CD4-positive, alpha-beta T cell (primary cell): ENCODE data around the gene CACNG6. TPM values are rescaled to one million over a fixed set of nuclear protein-coding genes. Genes with fewer than 3 reads are reported as not detected.
"Not testable (repeated sequence)": the region's sequence is repeated elsewhere in the genome, so short reads cannot be mapped to it uniquely, and the experiment has no call there.

ENCODE experiments used
- ATAC-seq: fragments of 200-7000 bp; cut with Tn5 transposase; one replicate; pipeline ENCODE4 v1.10.0; 2022; ENCODE audit warnings: mild to moderate bottlenecking; ENCODE audit not compliant: poor library complexity
- CTCF ChIA-PET: fragments of 350-600 bp; sonication (Branson Sonifier 250); formaldehyde crosslinking; loops from one replicate; lab custom pipeline; 2021; ENCODE audit warnings: antibody characterized with exemption, inconsistent platforms; lab: Charles Lee
- POLR2A ChIA-PET: fragments of 350-600 bp; sonication (Branson Sonifier 250); formaldehyde crosslinking; loops from one replicate; lab custom pipeline; 2021; ENCODE audit warnings: antibody characterized with exemption, inconsistent platforms; lab: Charles Lee
- DNase-seq, 14 experiments: peaks; one replicate each; pipeline ENCODE4 v3.0.0-alpha.2; 2013 to 2020; ENCODE audit warnings: mixed read lengths in 2 of 14
- H3K27ac ChIP-seq, 2 donors: one replicate each; pipeline versions ENCODE4 v1.5.1 to v1.7.0; 2013; ENCODE audit warnings: low read length in 2 of 2, low read depth in 1 of 2, mild to moderate bottlenecking in 1 of 2
- H3K27me3 ChIP-seq, 2 experiments: 1 replicate in 1 of 2; 2 replicates in 1 of 2; pipeline versions ENCODE4 v1.6.1 to v1.7.0; 2013; ENCODE audit warnings: low read length in 2 of 2, control low read depth in 1 of 2, mild to moderate bottlenecking in 1 of 2, moderate library complexity in 1 of 2; ENCODE audit not compliant: insufficient read depth in 2 of 2, control insufficient read depth in 1 of 2
- H3K36me3 ChIP-seq: one replicate; pipeline ENCODE4 v1.6.1; 2013; ENCODE audit warnings: low read length, control low read depth; ENCODE audit not compliant: insufficient read depth
- H3K4me1 ChIP-seq: one replicate; pipeline ENCODE4 v1.6.1; 2013; ENCODE audit warnings: low read length, control low read depth; ENCODE audit not compliant: insufficient read depth
- H3K4me3 ChIP-seq: one replicate; pipeline ENCODE4 v1.5.1; 2013; ENCODE audit warnings: mild to moderate bottlenecking, low read length, moderate library complexity
- H3K9me3 ChIP-seq, 2 experiments: 1 replicate in 1 of 2; 2 replicates in 1 of 2; pipeline versions ENCODE4 v1.6.1 to v1.7.0; 2013; ENCODE audit warnings: low read length in 2 of 2, mild to moderate bottlenecking in 2 of 2, control low read depth in 1 of 2, moderate library complexity in 1 of 2; ENCODE audit not compliant: control insufficient read depth in 1 of 2, insufficient read depth in 1 of 2
- H3K27ac Mint-ChIP-seq: one replicate; pipeline ENCODE4 v1.8.0; 2020; ENCODE audit warnings: mixed read lengths
- H3K27me3 Mint-ChIP-seq: one replicate; pipeline ENCODE4 v1.8.0; 2021; ENCODE audit warnings: mixed read lengths
- H3K36me3 Mint-ChIP-seq: one replicate; pipeline ENCODE4 v1.8.0; 2021; ENCODE audit warnings: low read depth, mixed read lengths
- H3K4me1 Mint-ChIP-seq: one replicate; pipeline ENCODE4 v1.8.0; 2021; ENCODE audit warnings: low read depth, mixed read lengths
- H3K4me3 Mint-ChIP-seq: one replicate; pipeline ENCODE4 v1.8.0; 2020; ENCODE audit warnings: mild to moderate bottlenecking, mixed read lengths
- H3K9me3 Mint-ChIP-seq: one replicate; pipeline ENCODE4 v1.8.0; 2020; ENCODE audit warnings: mixed read lengths
- intact Hi-C, 2 experiments: fragments of 100-400 bp; cut with DNase I in 1 of 2; cut with micrococcal nuclease in 1 of 2; formaldehyde crosslinking; loops; one replicate each; pipeline versions ENCODE4 v1.15.1 to v1.9.0; 2023 to 2025; cut with DNase I, micrococcal nuclease
- total RNA-seq, 174 experiments: library from RNA in 2 of 174; stranded (reverse) in 2 of 174; gene quantifications; one replicate each; pipeline ENCODE4 v1.2.3 and lab custom pipeline; 2021 to 2026
- TF ChIP-seq, protein P1 (sequence below): fragments of 200-600 bp; IDR thresholded peaks from one replicate; pipeline ENCODE4 v1.8.0; 2022; ENCODE audit warnings: antibody characterized with exemption, mild to moderate bottlenecking

Gene CACNG6
- total RNA-seq, 2 experiments from 2014 or later: not detected

DNA sequence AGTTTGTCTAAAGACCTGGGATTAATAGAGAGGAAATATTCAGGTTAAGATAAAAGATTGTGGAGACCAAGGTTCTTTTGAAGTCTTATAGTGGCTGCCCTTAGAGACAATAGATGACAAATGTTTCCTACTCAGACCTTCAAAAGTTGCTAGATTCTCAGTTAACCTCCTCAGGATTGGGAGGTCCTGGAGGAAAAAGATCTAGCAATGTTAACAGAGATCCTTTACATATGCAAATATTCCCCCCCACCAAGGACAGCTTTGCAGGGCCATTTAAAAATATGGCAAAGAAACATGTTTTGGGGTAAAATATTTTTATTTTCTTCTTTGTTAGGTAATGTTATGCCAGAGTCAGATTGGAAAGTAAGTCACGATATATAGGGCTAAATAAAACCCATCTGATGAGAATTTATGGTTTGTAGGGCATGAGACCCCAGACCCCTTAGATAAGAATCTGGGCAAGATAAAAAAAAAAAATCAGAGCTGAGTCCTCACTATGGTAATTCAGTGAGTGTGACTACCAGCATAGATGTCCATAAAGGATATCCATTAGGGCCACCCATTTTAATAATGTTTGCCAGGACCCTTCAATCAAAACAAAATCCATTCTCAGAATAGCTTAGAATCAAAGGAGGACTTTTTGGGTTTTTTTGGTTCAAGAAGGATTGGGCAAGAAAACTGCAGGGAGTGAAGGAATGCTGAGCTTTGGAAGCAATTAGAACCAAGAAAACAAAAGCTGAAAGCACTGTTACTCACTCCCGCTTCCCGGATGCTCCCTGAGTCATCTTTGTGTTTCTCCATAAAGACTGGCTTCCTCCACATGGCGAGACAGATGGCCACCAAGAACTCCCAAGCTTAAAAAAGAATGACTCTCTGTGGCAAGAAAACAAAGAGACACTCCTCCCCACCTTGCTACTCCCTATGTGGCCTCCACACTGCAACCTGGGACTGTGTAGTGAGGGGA lies 44.1 kb downstream of the CACNG6 start:
- H3K27me3 ChIP-seq: peaks cover under 1 to 3% of the 10 kb centered on the region in 2 experiments
- TF ChIP-seq, protein P1, sequence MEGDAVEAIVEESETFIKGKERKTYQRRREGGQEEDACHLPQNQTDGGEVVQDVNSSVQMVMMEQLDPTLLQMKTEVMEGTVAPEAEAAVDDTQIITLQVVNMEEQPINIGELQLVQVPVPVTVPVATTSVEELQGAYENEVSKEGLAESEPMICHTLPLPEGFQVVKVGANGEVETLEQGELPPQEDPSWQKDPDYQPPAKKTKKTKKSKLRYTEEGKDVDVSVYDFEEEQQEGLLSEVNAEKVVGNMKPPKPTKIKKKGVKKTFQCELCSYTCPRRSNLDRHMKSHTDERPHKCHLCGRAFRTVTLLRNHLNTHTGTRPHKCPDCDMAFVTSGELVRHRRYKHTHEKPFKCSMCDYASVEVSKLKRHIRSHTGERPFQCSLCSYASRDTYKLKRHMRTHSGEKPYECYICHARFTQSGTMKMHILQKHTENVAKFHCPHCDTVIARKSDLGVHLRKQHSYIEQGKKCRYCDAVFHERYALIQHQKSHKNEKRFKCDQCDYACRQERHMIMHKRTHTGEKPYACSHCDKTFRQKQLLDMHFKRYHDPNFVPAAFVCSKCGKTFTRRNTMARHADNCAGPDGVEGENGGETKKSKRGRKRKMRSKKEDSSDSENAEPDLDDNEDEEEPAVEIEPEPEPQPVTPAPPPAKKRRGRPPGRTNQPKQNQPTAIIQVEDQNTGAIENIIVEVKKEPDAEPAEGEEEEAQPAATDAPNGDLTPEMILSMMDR: no peak
- Mint-ChIP-seq H3K4me1 (no peaks in the 10 kb centered on the region), H3K9me3 (no peaks in the 10 kb centered on the region), H3K36me3 (no peaks in the 10 kb centered on the region), H3K27ac (no peak overlapping the region), H3K27me3 (peaks cover 42% of the 10 kb centered on the region), H3K4me3 (no peak overlapping the region)
- no peaks in the 10 kb centered on the region for H3K4me1 ChIP-seq
- intact Hi-C loops: no loop called here
- H3K4me3 ChIP-seq: no peak overlapping the region
- ChIA-PET POLR2A (interaction anchor here (0.6 kb wide), 1 partner anchor 1806 kb away, joined by 3 read pairs; no protein-coding TSS in a partner anchor), CTCF (no interaction called here)
- H3K9me3 ChIP-seq: peaks cover 0 to 4% of the 10 kb centered on the region in 2 experiments
- ATAC-seq (no peak), DNase-seq (no peak)
- H3K36me3 ChIP-seq: no peaks in the 10 kb centered on the region
- H3K27ac ChIP-seq: no peak overlapping the region

DNA sequence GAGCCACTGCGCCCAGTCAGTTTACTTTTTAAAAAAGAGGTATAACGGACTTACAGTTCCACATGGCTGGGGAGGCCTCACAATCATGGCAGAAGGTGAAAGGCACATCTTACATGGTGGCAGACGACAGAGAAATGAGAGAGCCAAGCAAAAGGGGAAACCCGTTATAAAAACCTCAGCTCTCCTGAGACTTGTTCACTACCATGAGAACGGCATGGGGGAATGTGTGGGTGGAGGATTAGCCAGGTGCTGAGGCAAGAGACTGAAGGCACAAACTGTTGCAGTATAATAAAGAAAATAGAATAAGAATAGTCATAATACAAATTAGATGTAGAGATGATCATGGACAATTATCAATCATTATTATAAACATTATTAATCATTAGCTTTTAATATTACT lies 45.1 kb downstream of the CACNG6 start:
- H3K27ac ChIP-seq, H3K9me3 Mint-ChIP-seq, H3K4me1 Mint-ChIP-seq, intact Hi-C loops, H3K27me3 ChIP-seq, H3K4me1 ChIP-seq, H3K4me3 ChIP-seq, H3K9me3 ChIP-seq, DNase-seq, H3K36me3 ChIP-seq, POLR2A ChIA-PET, H3K4me3 Mint-ChIP-seq, H3K27ac Mint-ChIP-seq, CTCF ChIA-PET, ATAC-seq, H3K36me3 Mint-ChIP-seq: not testable (repeated sequence)
- H3K27me3 Mint-ChIP-seq: peaks cover 32% of the 10 kb centered on the region

DNA sequence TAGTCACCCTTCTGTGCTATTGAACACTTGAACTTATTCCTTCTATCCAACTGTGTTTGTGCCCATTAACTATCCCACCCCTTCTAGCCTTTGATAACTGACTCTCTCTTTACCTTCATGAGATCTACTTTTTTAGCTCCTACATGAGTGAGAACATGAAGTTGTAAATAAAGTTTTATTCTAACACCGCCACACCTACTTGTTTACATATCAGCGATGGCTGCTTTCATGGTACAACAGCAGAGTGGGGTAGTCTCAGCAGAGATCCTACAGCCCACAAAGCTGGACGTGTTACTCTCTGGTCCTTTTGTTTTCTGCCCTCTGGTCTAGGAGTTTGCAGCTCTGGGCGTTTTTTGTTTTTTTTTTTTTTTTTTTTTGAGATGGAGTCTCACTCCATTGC lies 48.6 kb downstream of the CACNG6 start:
- H3K27ac ChIP-seq: no peak overlapping the region
- no peaks in the 10 kb centered on the region for H3K36me3 Mint-ChIP-seq
- DNase-seq (no peak), ATAC-seq (no peak)
- peaks cover 0 to 4% of the 10 kb centered on the region in 2 experiments for H3K9me3 ChIP-seq
- ChIA-PET POLR2A (no interaction called here), CTCF (no interaction called here)
- H3K4me3 Mint-ChIP-seq: no peak overlapping the region
- peaks cover 10 to 15% of the 10 kb centered on the region in 2 experiments for H3K27me3 ChIP-seq
- H3K27me3 Mint-ChIP-seq: peaks cover 50% of the 10 kb centered on the region
- no peaks in the 10 kb centered on the region for H3K36me3 ChIP-seq
- intact Hi-C loops: no loop called here
- no peaks in the 10 kb centered on the region for H3K9me3 Mint-ChIP-seq
- no peaks in the 10 kb centered on the region for H3K4me1 ChIP-seq
- no peaks in the 10 kb centered on the region for H3K4me1 Mint-ChIP-seq
- no peak overlapping the region for H3K4me3 ChIP-seq
- TF ChIP-seq, protein P1: no peak
- H3K27ac Mint-ChIP-seq: no peak overlapping the region
